22Rv1 (cell line): ENCODE measurements around the gene CACNA1E.

Experiments
- CTCF ChIP-seq: fragments of 450-650 bp; IDR thresholded peaks from 2 replicates; pipeline ENCODE4 v1.5.1; 2017; ENCODE audit warnings: mild to moderate bottlenecking
- ZFX ChIP-seq: fragments of 450-650 bp; IDR thresholded peaks from 2 replicates; pipeline ENCODE4 v1.6.1; 2017; ENCODE audit warnings: antibody characterized with exemption, borderline replicate concordance

- TF ChIP-seq CTCF = no peak
- no peak for TF ChIP-seq ZFX
These were observed 294.0 kb downstream of the CACNA1E start for GRCh38 chr1:181777286-181777685.
